T-helper 17 cell (primary cell): ENCODE results near the gene RRBP1. TPM values are rescaled to one million over a fixed set of nuclear protein-coding genes. Genes with fewer than 3 reads are reported as not detected.

Source experiments
- ATAC-seq: fragments of 150-1000 bp; cut with Tn5 transposase; 2 replicates; pipeline ENCODE4 v1.10.0; 2021; ENCODE audit warnings: mild to moderate bottlenecking, moderate library complexity
- DNase-seq, 3 donors: peaks; one replicate each; pipeline versions ENCODE4 v3.0.0 to v3.0.0-alpha.2; 2020 to 2021
- H3K9me3 ChIP-seq: one replicate; pipeline ENCODE4 v1.7.0; 2013; ENCODE audit warnings: low read length, mild to moderate bottlenecking; ENCODE audit not compliant: control insufficient read depth, poor library complexity, severe bottlenecking
- H3K27ac Mint-ChIP-seq: one replicate; pipeline ENCODE4 v1.8.0; 2022; ENCODE audit warnings: mild to moderate bottlenecking, moderate library complexity, mixed read lengths
- H3K27me3 Mint-ChIP-seq: one replicate; pipeline ENCODE4 v1.8.0; 2022; ENCODE audit warnings: mixed read lengths
- H3K36me3 Mint-ChIP-seq: one replicate; pipeline ENCODE4 v1.8.0; 2022; ENCODE audit warnings: low read depth, mixed read lengths
- H3K4me1 Mint-ChIP-seq: one replicate; pipeline ENCODE4 v1.8.0; 2022; ENCODE audit warnings: mild to moderate bottlenecking, mixed read lengths
- H3K4me3 Mint-ChIP-seq: one replicate; pipeline ENCODE4 v1.8.0; 2022; ENCODE audit warnings: mild to moderate bottlenecking, moderate library complexity, mixed read lengths
- total RNA-seq, 4 donors: library from RNA in 2 of 4; stranded (reverse) in 2 of 4; gene quantifications; one replicate each; pipeline ENCODE4 v1.2.3 and lab custom pipeline; 2022 to 2026

Gene RRBP1
- total RNA-seq, 2 donors from 2014 or later: 31.4 to 37.8 TPM

DNA sequence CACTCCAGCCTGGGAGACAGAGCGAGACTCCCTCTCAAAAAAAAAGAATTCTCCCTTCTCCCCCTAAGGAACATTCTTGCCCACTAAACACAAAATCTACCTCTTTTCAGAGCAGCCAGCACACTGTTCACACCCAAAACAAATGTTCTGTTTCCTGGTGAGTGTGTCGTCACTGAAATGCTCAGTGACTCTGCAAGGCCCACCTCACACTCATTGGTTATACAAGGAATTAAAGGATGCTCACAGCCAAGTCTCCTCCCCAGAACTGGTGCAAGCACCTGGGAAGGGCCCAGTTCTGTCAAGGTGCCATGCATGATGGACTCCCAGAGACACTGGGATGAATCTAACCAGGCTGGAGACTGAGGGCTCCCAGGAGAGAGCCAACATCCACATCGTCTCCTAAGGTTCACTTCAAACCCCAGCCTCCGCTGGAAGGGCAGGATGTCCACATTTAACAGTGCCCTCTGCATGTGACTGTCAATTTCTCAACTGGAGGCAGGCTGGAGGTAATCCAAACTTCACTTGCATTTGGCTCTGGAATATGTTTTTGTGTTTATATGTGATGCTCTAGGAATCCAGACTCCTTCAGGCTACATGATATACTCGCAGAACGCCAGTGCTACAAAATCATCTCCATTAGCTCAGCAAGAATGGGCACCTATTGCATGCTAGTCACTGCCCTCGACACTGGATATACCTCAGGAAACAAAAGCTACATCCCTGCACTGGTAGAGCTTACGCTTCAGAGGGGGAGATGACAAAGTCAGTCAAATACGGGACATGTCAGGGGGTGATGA lies 7.1 kb downstream of the RRBP1 start:
- DNase-seq: no peak
- peaks cover 17% of the 10 kb centered on the region for H3K4me1 Mint-ChIP-seq
- H3K9me3 ChIP-seq: no peaks in the 10 kb centered on the region
- no peak for ATAC-seq
- no peaks in the 10 kb centered on the region for H3K27me3 Mint-ChIP-seq
- no peak overlapping the region for H3K4me3 Mint-ChIP-seq
- no peak overlapping the region for H3K27ac Mint-ChIP-seq
- peaks cover 5% of the 10 kb centered on the region for H3K36me3 Mint-ChIP-seq

DNA sequence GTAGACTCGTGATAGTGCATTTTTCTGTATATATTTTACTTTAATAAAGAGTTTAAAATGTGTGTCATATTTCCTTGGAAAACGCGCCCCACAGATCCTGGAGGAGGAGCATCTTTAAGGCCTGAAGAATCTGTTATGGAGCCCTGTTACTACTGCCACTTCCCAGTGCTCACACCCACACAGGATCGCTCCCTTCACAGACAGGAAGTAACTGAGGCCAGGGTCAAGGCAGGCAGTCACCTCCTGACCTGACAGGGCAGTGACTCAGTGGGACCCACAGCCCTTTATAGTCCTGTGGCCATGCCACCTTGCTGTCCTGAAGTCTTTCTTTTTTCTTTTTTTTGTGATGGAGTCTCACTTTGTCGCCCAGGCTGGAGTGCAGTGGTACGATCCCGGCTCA lies 9.0 kb downstream of the RRBP1 start:
- ATAC-seq (no peak), DNase-seq (no peak)
- no peak overlapping the region for H3K4me3 Mint-ChIP-seq
- no peaks in the 10 kb centered on the region for H3K9me3 ChIP-seq
- H3K4me1 Mint-ChIP-seq: peaks cover 21% of the 10 kb centered on the region
- no peaks in the 10 kb centered on the region for H3K27me3 Mint-ChIP-seq
- H3K36me3 Mint-ChIP-seq: peaks cover 5% of the 10 kb centered on the region
- H3K27ac Mint-ChIP-seq: no peak overlapping the region

DNA sequence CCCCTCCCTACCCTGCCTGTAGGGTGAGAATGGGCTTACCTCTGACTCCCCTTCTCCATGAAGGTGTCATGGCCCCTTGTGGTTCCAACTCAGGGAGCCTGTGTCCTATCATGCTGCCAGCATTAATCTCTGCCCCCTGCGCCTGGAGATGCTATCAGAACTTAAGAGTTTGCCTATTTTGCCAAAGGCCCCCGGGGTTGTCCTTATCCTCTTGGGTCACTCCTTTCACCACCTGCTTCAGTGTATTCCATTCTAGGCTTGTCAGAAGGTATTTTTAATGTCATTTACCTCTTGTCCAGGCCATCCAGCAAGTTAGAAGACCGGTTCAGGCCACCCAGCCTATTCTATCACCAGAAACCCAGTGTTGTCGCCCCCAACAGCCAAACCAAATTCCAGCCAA lies 10.5 kb downstream of the RRBP1 start:
- Mint-ChIP-seq H3K27me3 (no peaks in the 10 kb centered on the region), H3K4me3 (no peak overlapping the region), H3K27ac (peak overlapping the region; percentile 87), H3K36me3 (peaks cover 5% of the 10 kb centered on the region), H3K4me1 (peaks cover 28% of the 10 kb centered on the region)
- no peaks in the 10 kb centered on the region for H3K9me3 ChIP-seq
- ATAC-seq (no peak), DNase-seq (no peak)

DNA sequence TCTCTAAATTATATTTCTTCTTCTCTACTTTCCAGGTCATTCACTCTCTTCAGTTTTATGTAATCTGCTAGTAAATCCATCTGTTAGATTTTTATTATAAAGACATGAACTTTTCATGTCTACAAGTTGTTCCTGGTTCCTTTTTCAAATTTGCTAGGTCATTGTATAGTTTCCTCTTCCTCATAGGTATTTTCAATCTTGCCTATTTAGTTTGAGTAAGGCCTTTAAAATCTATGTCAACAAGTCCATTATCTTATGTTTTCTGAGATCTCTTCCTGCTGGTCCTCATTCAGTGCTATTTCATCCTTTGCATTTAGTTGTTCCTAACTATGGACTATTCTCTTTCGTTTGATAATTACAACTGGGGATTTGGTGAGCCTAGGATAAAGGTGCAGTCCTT lies 11.0 kb downstream of the RRBP1 start:
- Mint-ChIP-seq H3K27me3 (no peaks in the 10 kb centered on the region), H3K4me1 (peaks cover 28% of the 10 kb centered on the region), H3K27ac (peak overlapping the region; percentile 87), H3K4me3 (peak overlapping the region; percentile 78), H3K36me3 (peaks cover 5% of the 10 kb centered on the region)
- DNase-seq (no peak), ATAC-seq (no peak)
- no peaks in the 10 kb centered on the region for H3K9me3 ChIP-seq

DNA sequence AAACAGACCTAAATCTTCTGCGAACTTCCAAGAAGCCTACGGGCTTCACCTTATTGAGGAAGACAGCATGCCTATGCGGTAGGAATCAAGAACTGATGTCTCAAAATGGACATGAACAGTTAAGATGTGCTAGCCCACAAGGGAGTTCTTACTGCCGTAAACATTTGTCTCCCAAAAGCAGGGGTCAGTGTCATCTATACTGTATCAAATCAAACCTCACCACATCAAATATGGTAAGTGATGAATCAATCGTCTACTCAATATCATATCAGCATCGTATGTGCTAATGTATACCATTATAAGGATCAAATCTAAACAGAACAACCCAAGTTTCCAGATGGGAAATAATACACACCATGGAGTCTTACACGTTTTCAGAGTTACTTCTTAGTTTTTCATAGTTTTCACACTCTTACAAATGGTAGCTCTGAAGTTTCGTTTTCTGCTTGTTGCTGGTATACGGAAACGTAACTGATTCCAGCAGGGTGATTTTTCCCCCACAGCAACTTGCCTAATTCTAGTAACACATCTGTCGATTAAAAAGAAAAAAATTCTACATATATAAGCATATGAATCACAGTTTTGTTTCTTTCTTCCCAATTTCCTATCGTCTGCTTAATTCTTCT lies 12.6 kb downstream of the RRBP1 start:
- no peak for DNase-seq
- Mint-ChIP-seq H3K27ac (no peak overlapping the region), H3K36me3 (peaks cover 5% of the 10 kb centered on the region), H3K4me3 (no peak overlapping the region), H3K27me3 (no peaks in the 10 kb centered on the region), H3K4me1 (peaks cover 31% of the 10 kb centered on the region)
- H3K9me3 ChIP-seq: no peaks in the 10 kb centered on the region
- no peak for ATAC-seq

DNA sequence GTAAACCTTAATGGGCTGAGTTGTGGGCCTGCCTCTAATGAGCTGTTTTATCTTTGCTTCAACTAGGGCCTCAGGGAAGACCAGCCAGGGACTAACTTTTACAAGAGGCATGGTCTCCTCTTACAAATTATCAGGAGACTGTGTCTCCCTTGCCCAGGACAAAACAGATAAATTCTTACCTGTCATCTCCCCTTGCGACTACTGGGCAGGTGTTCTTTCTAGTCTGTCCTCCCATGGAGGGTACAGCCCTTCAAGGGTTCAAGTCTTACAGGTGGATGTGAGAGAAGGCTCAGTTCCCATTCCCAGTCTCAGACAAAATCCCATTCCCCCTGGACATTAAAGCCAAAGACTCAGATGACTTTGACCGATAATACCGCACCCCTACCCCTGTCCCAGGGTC lies 13.6 kb downstream of the RRBP1 start:
- no peak for DNase-seq
- Mint-ChIP-seq H3K4me3 (no peak overlapping the region), H3K27ac (no peak overlapping the region)

DNA sequence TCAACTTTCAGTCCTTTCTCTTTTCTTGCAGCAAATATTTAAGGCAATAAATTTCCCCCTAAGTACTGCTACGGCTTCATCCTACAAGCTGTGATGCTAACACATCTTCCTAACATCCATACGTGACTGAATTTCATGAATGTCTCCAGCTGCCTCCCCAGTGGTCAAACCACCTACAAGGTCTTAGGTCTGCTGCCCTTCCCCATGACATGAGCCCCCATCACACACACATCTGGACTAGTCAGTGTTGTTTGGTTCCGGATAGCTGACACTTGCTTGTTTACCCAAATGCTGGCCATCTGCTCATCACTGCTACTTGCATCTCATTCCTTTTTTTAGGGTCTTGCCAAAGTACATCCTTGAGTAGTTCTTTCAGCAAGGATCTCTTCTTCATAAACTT lies 14.6 kb downstream of the RRBP1 start:
- H3K36me3 Mint-ChIP-seq: peaks cover 3% of the 10 kb centered on the region
- H3K27ac Mint-ChIP-seq: peak overlapping the region; percentile 69
- ATAC-seq (no peak), DNase-seq (no peak)
- no peaks in the 10 kb centered on the region for H3K27me3 Mint-ChIP-seq
- H3K4me3 Mint-ChIP-seq: no peak overlapping the region
- no peaks in the 10 kb centered on the region for H3K9me3 ChIP-seq
- peaks cover 32% of the 10 kb centered on the region for H3K4me1 Mint-ChIP-seq

More for the DNA sequence above, 13.6 kb downstream of the RRBP1 start:
- peaks cover 36% of the 10 kb centered on the region for H3K4me1 Mint-ChIP-seq
- no peaks in the 10 kb centered on the region for H3K9me3 ChIP-seq
- H3K36me3 Mint-ChIP-seq: peaks cover 5% of the 10 kb centered on the region
- no peak for ATAC-seq
- H3K27me3 Mint-ChIP-seq: no peaks in the 10 kb centered on the region

DNA sequence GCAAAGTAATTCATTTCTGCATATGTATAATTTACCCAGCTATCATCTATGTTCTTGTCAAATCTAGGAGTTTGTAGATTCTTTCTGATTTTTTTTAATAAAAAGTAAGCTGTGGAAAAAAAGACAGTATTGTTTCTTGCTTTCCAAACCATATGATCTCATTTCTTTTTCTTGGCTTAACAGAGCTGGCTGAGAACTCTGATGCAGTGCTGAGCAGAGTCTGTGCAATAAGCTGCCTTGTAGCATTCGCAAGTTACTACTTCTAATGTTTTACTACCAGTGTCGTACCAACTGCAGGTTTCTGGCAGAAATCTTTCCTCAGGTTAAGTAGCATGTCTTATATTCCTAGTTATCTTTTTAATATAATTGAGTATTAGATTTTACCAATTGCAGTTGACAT lies 15.6 kb downstream of the RRBP1 start:
- Mint-ChIP-seq H3K27me3 (no peaks in the 10 kb centered on the region), H3K27ac (no peak overlapping the region), H3K4me3 (no peak overlapping the region), H3K36me3 (peaks cover 3% of the 10 kb centered on the region), H3K4me1 (peaks cover 35% of the 10 kb centered on the region)
- DNase-seq: no peak
- ATAC-seq: no peak
- no peaks in the 10 kb centered on the region for H3K9me3 ChIP-seq

DNA sequence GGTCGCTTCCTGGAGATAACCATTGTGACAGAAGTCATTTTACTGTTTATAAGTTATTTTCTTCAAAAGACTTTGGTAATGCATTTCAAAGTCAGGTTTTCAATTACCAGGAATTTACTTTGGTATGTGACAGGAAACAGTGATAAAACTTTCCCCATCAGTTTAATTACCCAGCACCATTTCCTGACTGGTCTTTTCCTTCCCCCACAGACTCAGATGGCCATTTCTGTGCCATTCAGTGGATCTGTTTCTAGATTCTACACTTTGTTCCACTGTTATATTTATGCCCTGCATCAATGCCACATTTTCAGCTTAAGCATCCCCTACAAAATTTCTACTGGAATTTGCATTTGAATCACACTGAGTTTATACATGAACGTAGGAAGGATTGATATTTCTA lies 16.3 kb downstream of the RRBP1 start:
- H3K4me1 Mint-ChIP-seq: peaks cover 35% of the 10 kb centered on the region
- no peaks in the 10 kb centered on the region for H3K27me3 Mint-ChIP-seq
- H3K4me3 Mint-ChIP-seq: peak overlapping the region; percentile 31
- peaks cover 3% of the 10 kb centered on the region for H3K36me3 Mint-ChIP-seq
- ATAC-seq (no peak), DNase-seq (no peak)
- H3K9me3 ChIP-seq: no peaks in the 10 kb centered on the region
- peak overlapping the region; percentile 51 for H3K27ac Mint-ChIP-seq

DNA sequence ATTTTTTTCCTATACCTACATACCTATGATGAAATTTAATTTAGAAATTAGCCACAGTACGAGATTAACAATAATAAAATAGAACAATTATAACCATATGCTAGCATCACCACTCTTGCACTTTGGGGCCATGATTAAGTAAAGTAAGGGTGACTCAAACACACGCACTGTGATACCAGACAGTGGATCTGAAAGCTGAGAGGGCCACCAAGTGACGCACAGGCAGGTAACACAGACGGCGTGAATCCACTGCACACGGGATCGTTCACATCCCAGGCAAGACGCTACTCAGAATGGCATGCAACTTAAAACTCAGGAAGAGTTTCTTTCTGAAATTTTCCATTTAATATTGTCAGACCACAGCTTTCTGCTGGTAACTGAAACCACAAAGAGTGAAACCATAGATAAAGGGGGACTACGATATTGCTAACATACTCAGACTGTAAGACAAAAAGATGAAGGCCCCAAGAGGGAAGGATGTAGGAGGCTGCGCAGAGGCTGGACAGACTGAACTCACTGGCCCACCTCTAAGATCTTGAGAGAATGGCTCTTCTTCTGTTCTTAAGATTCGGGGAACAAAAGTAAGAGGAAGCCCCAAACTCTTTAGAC lies 17.9 kb downstream of the RRBP1 start:
- peaks cover 3% of the 10 kb centered on the region for H3K36me3 Mint-ChIP-seq
- no peaks in the 10 kb centered on the region for H3K27me3 Mint-ChIP-seq
- no peaks in the 10 kb centered on the region for H3K9me3 ChIP-seq
- ATAC-seq (no peak), DNase-seq (no peak)
- peak overlapping the region; percentile 19 for H3K27ac Mint-ChIP-seq
- H3K4me1 Mint-ChIP-seq: peaks cover 31% of the 10 kb centered on the region
- H3K4me3 Mint-ChIP-seq: no peak overlapping the region

DNA sequence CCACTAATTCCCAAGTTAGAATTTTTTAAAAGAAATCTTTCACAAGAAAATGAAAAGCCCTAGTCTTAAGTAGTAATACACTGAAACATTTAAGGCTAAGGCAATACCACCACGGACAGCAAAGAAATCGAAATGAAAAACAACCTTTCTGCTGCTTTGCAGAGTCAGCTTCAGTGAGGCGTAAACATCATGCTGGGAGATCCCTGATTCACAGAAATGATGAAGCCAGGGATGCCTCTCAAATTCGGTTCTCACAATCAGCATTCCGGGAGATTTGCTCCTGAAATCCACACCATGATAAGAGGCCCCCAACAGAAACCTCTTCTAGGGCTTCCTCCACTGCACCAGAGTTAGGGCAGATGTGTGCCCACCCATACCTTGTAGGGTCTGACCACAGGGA lies 18.6 kb downstream of the RRBP1 start:
- H3K27me3 Mint-ChIP-seq: no peaks in the 10 kb centered on the region
- H3K27ac Mint-ChIP-seq: peak overlapping the region; percentile 19

DNA sequence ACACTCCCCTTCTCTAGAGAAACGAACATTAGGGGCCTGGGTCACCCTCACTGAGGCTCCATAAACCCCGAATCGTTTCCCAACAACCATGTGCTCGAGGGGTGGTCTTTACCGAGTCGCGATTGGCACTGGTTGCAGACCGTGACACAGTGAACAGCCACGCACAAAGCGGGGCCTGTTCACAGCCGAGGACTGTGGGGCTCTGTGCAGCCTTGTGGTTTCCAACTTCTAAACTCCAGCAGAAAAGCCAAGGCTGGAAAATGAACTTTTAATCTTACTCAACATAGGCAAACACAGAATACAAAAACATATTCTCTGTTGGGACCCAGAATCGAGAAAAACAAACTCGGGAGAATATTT lies 19.0 kb downstream of the RRBP1 start:
- DNase-seq (no peak), ATAC-seq (no peak)
- no peaks in the 10 kb centered on the region for H3K9me3 ChIP-seq
- peaks cover 30% of the 10 kb centered on the region for H3K4me1 Mint-ChIP-seq
- no peak overlapping the region for H3K4me3 Mint-ChIP-seq
- no peak overlapping the region for H3K27ac Mint-ChIP-seq
- H3K27me3 Mint-ChIP-seq: no peaks in the 10 kb centered on the region
- H3K36me3 Mint-ChIP-seq: peaks cover 6% of the 10 kb centered on the region

More for the DNA sequence above, 18.6 kb downstream of the RRBP1 start:
- ATAC-seq (no peak), DNase-seq (no peak)
- no peak overlapping the region for H3K4me3 Mint-ChIP-seq
- peaks cover 29% of the 10 kb centered on the region for H3K4me1 Mint-ChIP-seq
- no peaks in the 10 kb centered on the region for H3K9me3 ChIP-seq
- peaks cover 5% of the 10 kb centered on the region for H3K36me3 Mint-ChIP-seq

DNA sequence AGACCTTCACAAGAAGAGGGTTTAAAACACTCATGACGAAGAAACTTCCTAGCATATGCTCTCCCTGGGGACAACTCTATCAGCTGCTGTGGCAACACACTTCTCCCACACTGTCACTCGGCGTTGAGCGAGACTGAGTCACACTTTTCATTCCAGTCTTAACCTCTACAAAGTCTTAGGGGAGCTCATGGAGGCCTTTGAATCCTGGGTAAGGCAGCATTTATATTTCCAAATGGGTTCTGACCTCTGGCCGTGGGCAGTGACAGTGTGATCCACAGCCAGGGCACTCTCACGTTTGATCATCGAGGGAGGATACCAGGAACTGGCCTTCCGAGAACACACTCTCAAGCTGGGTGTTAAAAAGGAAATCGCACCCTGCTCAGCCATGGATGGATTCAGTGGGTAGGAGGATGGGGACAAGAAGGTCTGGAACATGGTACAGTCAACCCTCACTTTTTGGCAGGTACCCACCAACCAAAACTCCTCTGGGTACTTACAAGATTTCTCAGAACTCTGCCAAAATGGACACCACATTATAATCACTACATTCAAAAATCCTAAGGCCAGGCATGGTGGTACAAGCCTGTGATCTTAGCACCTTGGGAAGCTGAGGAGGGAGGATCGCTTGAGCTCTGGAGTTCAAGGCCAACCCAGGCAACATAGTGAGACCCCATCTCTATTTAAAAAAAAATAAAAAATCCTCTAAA lies 19.6 kb downstream of the RRBP1 start:
- no peaks in the 10 kb centered on the region for H3K9me3 ChIP-seq
- H3K27ac Mint-ChIP-seq: no peak overlapping the region
- ATAC-seq: no peak
- no peaks in the 10 kb centered on the region for H3K27me3 Mint-ChIP-seq
- H3K4me1 Mint-ChIP-seq: peaks cover 30% of the 10 kb centered on the region
- H3K36me3 Mint-ChIP-seq: peaks cover 8% of the 10 kb centered on the region
- DNase-seq: no peak
- no peak overlapping the region for H3K4me3 Mint-ChIP-seq
